ENCODE data around the gene MOCOS. TPM values are rescaled to one million over a fixed set of nuclear protein-coding genes. Genes with fewer than 3 reads are reported as not detected.

Gene MOCOS
- total RNA-seq, 1 experiment from 2014 or later = 12.1 TPM

DNA sequence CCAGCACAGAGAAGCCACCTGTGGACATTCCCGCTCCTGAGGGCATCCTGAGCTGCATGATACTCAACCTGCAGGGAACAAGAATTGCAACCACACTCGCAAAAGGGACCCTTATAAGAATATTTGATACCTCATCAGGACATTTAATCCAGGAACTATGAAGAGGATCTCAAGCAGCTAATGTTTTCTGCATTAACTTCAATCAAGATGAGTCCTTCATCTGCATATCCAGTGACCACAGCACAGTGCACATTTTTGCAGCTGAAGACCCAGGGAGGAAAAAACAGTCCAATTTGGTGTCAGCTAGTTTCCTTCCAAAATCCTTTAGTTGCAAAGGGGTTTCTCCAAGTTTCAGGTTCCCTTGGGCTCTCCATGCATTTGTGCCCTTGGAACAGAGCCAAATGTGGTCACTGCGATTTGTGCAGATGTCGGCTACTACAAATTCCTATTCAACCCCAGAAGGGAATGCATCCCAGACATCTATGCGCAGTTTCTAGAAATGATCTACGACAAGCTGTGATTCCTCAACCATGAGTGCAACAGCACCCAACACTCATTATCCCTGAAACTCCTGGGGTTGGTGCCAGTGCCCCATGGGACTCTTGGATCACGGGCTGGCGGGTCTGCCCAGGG, 86.9 kb downstream of the MOCOS start:
- no peak for TF ChIP-seq TCF7L2 (IDR thresholded peaks at IDR 0.05; ENCODE audit: borderline replicate concordance, extremely low read depth, insufficient read depth, insufficient read length)
- no peak for TF ChIP-seq POLR2A (IDR thresholded peaks at IDR 0.05; ENCODE audit: borderline replicate concordance, extremely low read depth, insufficient read depth, insufficient read length)
- TF ChIP-seq ATF3 (IDR thresholded peaks at IDR 0.05) = no peak
- no peak for TF ChIP-seq EZH2 (IDR thresholded peaks at IDR 0.05)
- TF ChIP-seq YY1 (IDR thresholded peaks at IDR 0.05; ENCODE audit: extremely low read depth, insufficient replicate concordance, low read depth, low read length) = no peak
- BruUV-seq (replicated peaks) = no TSS peak

DNA sequence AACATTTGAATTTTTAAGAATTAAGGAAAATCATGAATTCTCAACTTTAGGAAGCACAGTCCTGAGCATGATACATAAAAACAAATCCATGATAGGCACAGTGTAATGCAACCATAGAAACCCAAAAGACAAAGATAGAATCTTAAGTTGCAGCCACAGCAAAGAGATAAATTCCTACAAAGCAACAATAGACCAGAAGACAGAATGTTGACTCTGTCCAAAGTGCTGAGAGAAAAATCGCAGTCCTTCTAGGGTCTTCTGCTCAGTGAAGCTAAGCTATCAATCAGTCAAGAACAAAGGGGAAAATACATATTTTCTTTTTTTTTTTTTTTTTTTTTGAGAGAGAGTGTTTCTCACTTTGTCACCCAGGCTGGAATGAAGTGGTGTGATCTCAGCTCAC, 88.3 kb downstream of the MOCOS start:
- no peaks in the 10 kb centered on the region for H3K79me2 ChIP-seq (ENCODE audit: insufficient read depth, low read length)
- intact Hi-C loops (cut with micrococcal nuclease) = no loop called here

More for the DNA sequence above, 86.9 kb downstream of the MOCOS start:
- Histone ChIP-seq H3K4me2 (ENCODE audit: low read length) (no peak overlapping the region), H3K9ac (ENCODE audit: low read length) (no peak overlapping the region), H3K4me3 (replicated peaks in 1 of 2; ENCODE audit: low read depth in 1 of 2, low read length in 2 of 2) (no peak overlapping the region), H3K27ac (ENCODE audit: low read depth, low read length) (no peak overlapping the region), H3K27me3 (ENCODE audit: insufficient read depth, low read length) (peaks cover 6% of the 10 kb centered on the region; the same call in 1 of the 2 replicates), H3K9me3 (ENCODE audit: control insufficient read depth in 1 of 2, insufficient read depth in 1 of 2, low read depth in 1 of 2, low read length in 2 of 2) (no peaks in the 10 kb centered on the region), H3K9me2 (ENCODE audit: insufficient read depth) (no peaks in the 10 kb centered on the region), H3K36me3 (ENCODE audit: control insufficient read depth in 1 of 2, insufficient read depth in 2 of 2, low read length in 2 of 2) (no peaks in the 10 kb centered on the region), H4K20me1 (ENCODE audit: insufficient read depth) (no peaks in the 10 kb centered on the region), H3K4me1 (ENCODE audit: control insufficient read depth in 1 of 2, insufficient read depth in 2 of 2, low read length in 2 of 2) (no peaks in the 10 kb centered on the region), H2AFZ (ENCODE audit: low read depth, low read length, poor library complexity, severe bottlenecking) (no peak overlapping the region), H3K79me2 (ENCODE audit: insufficient read depth, low read length) (no peaks in the 10 kb centered on the region)
- ChIA-PET CTCF (no interaction called here), RAD21 (ENCODE audit: low non-redundant PET in 1 of 2, low total read pairs in 2 of 2, uncharacterized antibody in 2 of 2, unreplicated experiment in 2 of 2) (no interaction called here), POLR2A (no interaction called here)
- DNase-seq (ENCODE audit: low read depth, low spot score) = no peak
- ATAC-seq = no peak
- intact Hi-C loops (cut with micrococcal nuclease) = no loop called here

More for the DNA sequence above, 88.3 kb downstream of the MOCOS start:
- H3K9me3 ChIP-seq (ENCODE audit: control insufficient read depth in 1 of 2, insufficient read depth in 1 of 2, low read depth in 1 of 2, low read length in 2 of 2) = no peaks in the 10 kb centered on the region
- RAD21 ChIA-PET (ENCODE audit: low non-redundant PET in 1 of 2, low total read pairs in 2 of 2, uncharacterized antibody in 2 of 2, unreplicated experiment in 2 of 2) = no interaction called here
- H3K27ac ChIP-seq (ENCODE audit: low read depth, low read length) = no peak overlapping the region
- DNase-seq (ENCODE audit: low read depth, low spot score) (no peak), ATAC-seq (no peak)
- no peak overlapping the region for H2AFZ ChIP-seq (ENCODE audit: low read depth, low read length, poor library complexity, severe bottlenecking)
- BruUV-seq (replicated peaks) = no TSS peak
- H3K27me3 ChIP-seq (ENCODE audit: insufficient read depth, low read length) = peaks cover 14% of the 10 kb centered on the region; the same call in 1 of the 2 replicates
- H3K4me1 ChIP-seq (ENCODE audit: control insufficient read depth in 1 of 2, insufficient read depth in 2 of 2, low read length in 2 of 2) = no peaks in the 10 kb centered on the region
- H3K9me2 ChIP-seq (ENCODE audit: insufficient read depth) = no peaks in the 10 kb centered on the region
- POLR2A ChIA-PET = no interaction called here
- TF ChIP-seq POLR2AphosphoS5 (IDR thresholded peaks at IDR 0.05; ENCODE audit: low read depth, low read length) = no peak
- TF ChIP-seq MAX (IDR thresholded peaks at IDR 0.05) = no peak
- H4K20me1 ChIP-seq (ENCODE audit: insufficient read depth) = no peaks in the 10 kb centered on the region
- H3K4me3 ChIP-seq (replicated peaks in 1 of 2; ENCODE audit: low read depth in 1 of 2, low read length in 2 of 2) = no peak overlapping the region
- no peak overlapping the region for H3K4me2 ChIP-seq (ENCODE audit: low read length)
- no peaks in the 10 kb centered on the region for H3K36me3 ChIP-seq (ENCODE audit: control insufficient read depth in 1 of 2, insufficient read depth in 2 of 2, low read length in 2 of 2)
- CTCF ChIA-PET = no interaction called here
- H3K9ac ChIP-seq (ENCODE audit: low read length) = no peak overlapping the region
